WERI-Rb-1 (cell line): Measurements from ENCODE around the gene RASAL2.

Source experiments
- DNase-seq: peaks from one replicate; pipeline ENCODE4 v3.0.0-alpha.2; 2020
- H3K27ac ChIP-seq: fragments of 250-450 bp; sonication (Bioruptor Pico); 2 replicates; pipeline ENCODE4 v1.5.1; 2020; ENCODE audit warnings: mild to moderate bottlenecking, moderate library complexity
- H3K27me3 ChIP-seq: fragments of 250-450 bp; sonication (Bioruptor Pico); 2 replicates; pipeline ENCODE4 v1.5.1; 2021; ENCODE audit warnings: mild to moderate bottlenecking, low read depth, moderate library complexity; ENCODE audit not compliant: insufficient read depth, severe bottlenecking
- H3K36me3 ChIP-seq: fragments of 250-450 bp; sonication (Bioruptor Pico); 2 replicates; pipeline ENCODE4 v1.5.1; 2020; ENCODE audit warnings: mild to moderate bottlenecking, moderate library complexity
- H3K4me3 ChIP-seq: 2 replicates; pipeline ENCODE4 v1.5.1; 2011; ENCODE audit warnings: low read depth, mild to moderate bottlenecking, control low read depth, low read length
- H3K9me3 ChIP-seq: fragments of 250-450 bp; sonication (Bioruptor Pico); 2 replicates; pipeline ENCODE4 v1.5.1; 2021; ENCODE audit warnings: mild to moderate bottlenecking, moderate library complexity; ENCODE audit not compliant: severe bottlenecking
- CTCF ChIP-seq: IDR thresholded peaks from 2 replicates; pipeline ENCODE4 v1.5.1; 2011; ENCODE audit warnings: low read depth, mild to moderate bottlenecking, control low read depth, inconsistent platforms, low read length

The RASAL2 gene

GRCh38 chr1:178339834-178340233, 245.9 kb downstream of the RASAL2 start:
- no peak for DNase-seq
- no peaks in the 10 kb centered on the region for H3K9me3 ChIP-seq
- no peaks in the 10 kb centered on the region for H3K36me3 ChIP-seq
- H3K27ac ChIP-seq = no peak overlapping the region
- no peaks in the 10 kb centered on the region for H3K27me3 ChIP-seq
- H3K4me3 ChIP-seq = no peak overlapping the region
- TF ChIP-seq CTCF = no peak

- no peak for DNase-seq
- H3K27me3 ChIP-seq = no peaks in the 10 kb centered on the region
- no peaks in the 10 kb centered on the region for H3K36me3 ChIP-seq
- no peak overlapping the region for H3K27ac ChIP-seq
- TF ChIP-seq CTCF = no peak
- H3K9me3 ChIP-seq = no peaks in the 10 kb centered on the region
- H3K4me3 ChIP-seq = no peak overlapping the region
These were observed 247.5 kb downstream of the RASAL2 start for GRCh38 chr1:178341261-178341956.

GRCh38 chr1:178342745-178343144, 248.8 kb downstream of the RASAL2 start:
- no peaks in the 10 kb centered on the region for H3K36me3 ChIP-seq
- H3K4me3 ChIP-seq = no peak overlapping the region
- H3K27ac ChIP-seq = no peak overlapping the region
- DNase-seq = no peak
- H3K27me3 ChIP-seq = no peaks in the 10 kb centered on the region
- H3K9me3 ChIP-seq = no peaks in the 10 kb centered on the region
- TF ChIP-seq CTCF = no peak

- no peak for DNase-seq
- H3K9me3 ChIP-seq = no peaks in the 10 kb centered on the region
- no peak overlapping the region for H3K27ac ChIP-seq
- no peaks in the 10 kb centered on the region for H3K27me3 ChIP-seq
- H3K4me3 ChIP-seq = no peak overlapping the region
- no peak; the same call in 1 of the 2 replicates for TF ChIP-seq CTCF
- no peaks in the 10 kb centered on the region for H3K36me3 ChIP-seq
These were observed 250.7 kb downstream of the RASAL2 start for GRCh38 chr1:178344513-178345091.

GRCh38 chr1:178345238-178345637, 251.3 kb downstream of the RASAL2 start:
- no peak for TF ChIP-seq CTCF
- no peak overlapping the region for H3K27ac ChIP-seq
- DNase-seq = no peak
- no peaks in the 10 kb centered on the region for H3K36me3 ChIP-seq
- H3K27me3 ChIP-seq = no peaks in the 10 kb centered on the region
- no peaks in the 10 kb centered on the region for H3K9me3 ChIP-seq
- no peak overlapping the region for H3K4me3 ChIP-seq

- no peaks in the 10 kb centered on the region for H3K9me3 ChIP-seq
- DNase-seq = no peak
- no peak for TF ChIP-seq CTCF
- H3K27me3 ChIP-seq = no peaks in the 10 kb centered on the region
- H3K36me3 ChIP-seq = no peaks in the 10 kb centered on the region
- no peak overlapping the region for H3K4me3 ChIP-seq
- no peak overlapping the region for H3K27ac ChIP-seq
These were observed 251.9 kb downstream of the RASAL2 start for GRCh38 chr1:178345807-178346206.
